Ascending aorta (tissue), 2 donors: ENCODE data around the gene STAB1. TPM values are rescaled to one million over a fixed set of nuclear protein-coding genes. Genes with fewer than 3 reads are reported as not detected.

Experiments used
- DNase-seq, 2 donors: peaks; one replicate each; pipeline ENCODE4 v3.0.0-alpha.2; 2019; ENCODE audit warnings: low spot score in 2 of 2
- H3K27ac ChIP-seq, 2 donors: fragments of 200-600 bp; sonication (generic); one replicate each; pipeline ENCODE4 v1.5.1; 2016 to 2017; ENCODE audit warnings: mild to moderate bottlenecking in 1 of 2
- H3K27me3 ChIP-seq: fragments of 200-600 bp; sonication (generic); one replicate; pipeline ENCODE4 v1.5.1; 2017
- H3K36me3 ChIP-seq, 2 donors: fragments of 200-600 bp; sonication (generic); one replicate each; pipeline ENCODE4 v1.5.1; 2016
- H3K4me1 ChIP-seq, 2 donors: fragments of 200-600 bp; sonication (generic); one replicate each; pipeline ENCODE4 v1.5.1; 2016 to 2017; ENCODE audit warnings: mild to moderate bottlenecking in 1 of 2
- H3K4me3 ChIP-seq, 2 donors: fragments of 200-600 bp; sonication (generic); one replicate each; pipeline ENCODE4 v1.5.1; 2016 to 2017; ENCODE audit warnings: mild to moderate bottlenecking in 1 of 2
- H3K9me3 ChIP-seq, 2 donors: fragments of 200-600 bp; sonication (generic); one replicate each; pipeline ENCODE4 v1.5.1; 2016
- intact Hi-C: fragments of 100-400 bp; cut with DNase I; formaldehyde crosslinking; loops from one replicate; pipeline ENCODE4 v1.15.1; 2023
- total RNA-seq: library from RNA; depleted of rRNA; stranded (reverse); fragments of >200 nt; gene quantifications from one replicate; pipeline ENCODE4 v1.1.0, GENCODE V29; 2016
- TF ChIP-seq, protein P1 (sequence below), 3 experiments: fragments of 200-600 bp in 2 of 3; fragments of 450-650 bp in 1 of 3; sonication (generic) in 2 of 3; IDR thresholded peaks; one replicate each; pipeline ENCODE4 v1.5.1; 2016 to 2019; ENCODE audit warnings: antibody characterized with exemption in 3 of 3, mild to moderate bottlenecking in 1 of 3, moderate library complexity in 1 of 3

STAB1 gene
- total RNA-seq, 1 donor from 2014 or later, result 363 TPM

DNA sequence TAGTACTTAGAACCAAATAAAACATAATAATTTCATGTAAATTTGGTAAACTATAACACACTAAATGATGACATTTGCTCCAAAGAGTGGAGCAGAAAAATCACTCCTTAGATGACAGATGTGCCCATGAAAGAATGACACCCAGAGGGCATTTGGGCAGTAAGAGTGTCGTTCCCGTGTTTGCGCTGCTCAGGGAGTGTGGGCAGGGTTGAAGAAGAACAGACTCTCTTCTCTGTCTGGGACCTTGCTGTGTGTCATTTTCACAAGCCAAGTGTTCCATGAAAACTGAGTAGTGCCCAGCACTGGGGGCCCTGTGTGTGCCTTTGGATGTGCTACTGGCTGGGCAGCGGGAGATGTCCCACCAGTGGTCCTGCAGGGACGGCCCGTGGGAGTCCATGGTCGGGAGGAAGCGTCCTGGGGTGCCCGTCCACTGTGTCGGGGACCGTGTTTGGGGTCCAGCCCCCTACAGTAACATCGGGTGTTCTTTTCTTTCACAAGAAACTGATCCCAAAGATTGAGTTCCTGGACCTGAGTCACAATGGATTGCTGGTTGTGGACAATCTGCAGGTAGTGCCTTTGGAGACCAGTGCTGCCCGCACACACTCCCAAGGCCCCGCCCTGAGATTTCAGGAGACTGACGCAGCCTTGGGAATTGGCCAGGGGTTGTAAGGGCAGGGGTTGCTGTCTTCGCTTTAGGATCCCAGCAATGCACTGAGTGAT, 17.9 kb upstream of the STAB1 start:
- H3K27ac ChIP-seq, result no peak overlapping the region
- no peak overlapping the region for H3K4me3 ChIP-seq
- H3K27me3 ChIP-seq, result no peaks in the 10 kb centered on the region
- no peaks in the 10 kb centered on the region for H3K4me1 ChIP-seq
- H3K36me3 ChIP-seq, result peaks cover 94 to 96% of the 10 kb centered on the region in 2 donors
- TF ChIP-seq, protein P1, sequence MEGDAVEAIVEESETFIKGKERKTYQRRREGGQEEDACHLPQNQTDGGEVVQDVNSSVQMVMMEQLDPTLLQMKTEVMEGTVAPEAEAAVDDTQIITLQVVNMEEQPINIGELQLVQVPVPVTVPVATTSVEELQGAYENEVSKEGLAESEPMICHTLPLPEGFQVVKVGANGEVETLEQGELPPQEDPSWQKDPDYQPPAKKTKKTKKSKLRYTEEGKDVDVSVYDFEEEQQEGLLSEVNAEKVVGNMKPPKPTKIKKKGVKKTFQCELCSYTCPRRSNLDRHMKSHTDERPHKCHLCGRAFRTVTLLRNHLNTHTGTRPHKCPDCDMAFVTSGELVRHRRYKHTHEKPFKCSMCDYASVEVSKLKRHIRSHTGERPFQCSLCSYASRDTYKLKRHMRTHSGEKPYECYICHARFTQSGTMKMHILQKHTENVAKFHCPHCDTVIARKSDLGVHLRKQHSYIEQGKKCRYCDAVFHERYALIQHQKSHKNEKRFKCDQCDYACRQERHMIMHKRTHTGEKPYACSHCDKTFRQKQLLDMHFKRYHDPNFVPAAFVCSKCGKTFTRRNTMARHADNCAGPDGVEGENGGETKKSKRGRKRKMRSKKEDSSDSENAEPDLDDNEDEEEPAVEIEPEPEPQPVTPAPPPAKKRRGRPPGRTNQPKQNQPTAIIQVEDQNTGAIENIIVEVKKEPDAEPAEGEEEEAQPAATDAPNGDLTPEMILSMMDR (IDR thresholded peaks at IDR 0.05), result no peak
- no peak for DNase-seq
- no peaks in the 10 kb centered on the region for H3K9me3 ChIP-seq
- intact Hi-C loops, result no loop called here

DNA sequence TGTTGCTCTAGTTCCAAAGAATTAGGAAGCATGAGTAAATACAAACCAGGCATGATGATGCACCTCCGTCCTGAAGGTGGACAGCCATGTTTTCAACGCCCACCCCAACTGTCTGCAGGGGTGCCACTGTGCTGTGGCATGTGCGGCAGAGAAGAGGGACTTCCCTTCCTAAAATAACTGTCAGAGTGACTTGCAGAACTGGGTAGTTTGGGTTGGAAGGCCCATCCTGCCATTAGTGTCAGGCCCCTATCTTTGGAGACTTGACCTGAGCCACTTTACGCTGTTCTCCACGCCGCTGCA, 17.4 kb upstream of the STAB1 start:
- Histone ChIP-seq H3K4me1 (no peaks in the 10 kb centered on the region), H3K9me3 (no peaks in the 10 kb centered on the region), H3K27me3 (no peaks in the 10 kb centered on the region), H3K27ac (no peak overlapping the region), H3K36me3 (peaks cover 95 to 96% of the 10 kb centered on the region in 2 donors), H3K4me3 (no peak overlapping the region)
- no peak for DNase-seq
- intact Hi-C loops, result no loop called here
- TF ChIP-seq, protein P1 (IDR thresholded peaks at IDR 0.05), result no peak

DNA sequence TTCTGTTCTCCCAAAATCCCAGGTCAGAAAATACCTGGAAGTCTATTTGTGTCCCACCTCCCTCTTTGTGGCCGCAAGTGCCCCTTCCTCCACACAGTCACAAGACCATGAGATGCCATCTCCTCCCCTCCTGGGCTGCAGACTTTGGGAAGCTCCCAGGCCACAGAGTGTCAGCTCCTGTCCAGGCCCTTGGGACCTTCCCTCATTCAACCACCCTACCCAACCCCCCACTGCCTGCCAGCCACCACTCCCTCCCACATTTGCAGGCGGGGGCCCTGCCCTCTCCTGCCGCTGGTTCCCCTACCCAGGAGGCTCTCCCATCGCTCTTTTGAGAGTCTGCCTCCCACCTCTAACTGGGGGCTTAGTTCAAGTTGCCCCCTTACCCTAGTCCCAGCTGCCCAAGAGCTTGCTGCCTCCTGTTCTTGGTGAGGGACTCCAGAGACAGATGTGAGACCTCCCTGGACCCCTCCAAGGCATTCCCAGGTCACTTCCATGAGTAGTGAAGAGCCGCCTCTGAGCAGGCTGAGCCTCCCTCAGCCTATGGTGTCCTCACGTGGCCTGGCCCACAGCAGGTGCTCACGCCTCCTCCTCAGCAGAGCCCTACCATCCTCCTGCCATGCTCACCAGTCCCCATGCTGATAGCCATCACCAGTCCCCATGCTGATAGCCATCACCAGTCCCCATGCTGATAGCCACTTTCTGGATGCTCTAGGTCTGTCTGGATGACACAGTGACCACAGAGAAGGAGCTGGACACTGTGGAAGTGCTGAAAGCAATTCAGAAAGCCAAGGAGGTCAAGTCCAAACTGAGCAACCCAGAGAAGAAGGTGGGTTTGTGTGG, 15.9 kb upstream of the STAB1 start:
- Histone ChIP-seq H3K36me3 (peaks cover 84 to 88% of the 10 kb centered on the region in 2 donors), H3K27me3 (no peaks in the 10 kb centered on the region), H3K4me1 (peaks cover 0 to 3% of the 10 kb centered on the region in 2 donors), H3K4me3 (no peak overlapping the region), H3K9me3 (no peaks in the 10 kb centered on the region), H3K27ac (no peak overlapping the region)
- TF ChIP-seq, protein P1 (IDR thresholded peaks at IDR 0.05), result no peak
- intact Hi-C loops, result no loop called here
- no peak for DNase-seq

DNA sequence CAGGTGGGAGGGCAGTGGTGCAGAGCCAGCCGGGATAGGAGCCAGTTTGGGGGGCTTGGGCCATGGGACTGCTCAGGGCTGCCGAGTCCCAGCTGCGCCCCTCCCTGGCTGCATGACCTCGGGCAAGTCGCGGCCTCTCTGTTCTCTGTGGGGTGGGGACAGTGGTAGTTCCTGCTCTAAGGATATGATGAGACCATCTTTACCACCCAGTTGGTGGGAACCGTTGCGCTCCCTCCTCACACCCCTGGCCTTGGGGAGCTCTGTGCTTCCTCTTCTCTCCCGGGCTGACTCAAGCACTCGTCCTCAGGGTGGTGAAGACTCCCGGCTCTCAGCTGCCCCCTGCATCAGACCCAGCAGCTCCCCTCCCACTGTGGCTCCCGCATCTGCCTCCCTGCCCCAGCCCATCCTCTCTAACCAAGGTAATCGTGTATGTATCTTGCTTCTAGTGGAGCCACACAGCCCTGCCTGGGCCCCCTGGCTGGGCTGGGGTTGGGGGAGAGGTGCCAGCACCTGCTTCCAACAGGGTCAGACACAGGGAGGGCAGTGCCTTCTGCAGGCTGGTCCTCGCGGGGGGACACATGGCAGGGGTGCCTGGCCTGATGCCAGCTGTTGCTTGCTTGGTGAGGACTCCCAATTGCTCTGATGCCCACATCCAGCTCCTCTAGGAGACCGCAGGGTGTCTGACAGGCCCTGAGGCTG, 15.1 kb upstream of the STAB1 start:
- Histone ChIP-seq H3K27me3 (no peaks in the 10 kb centered on the region), H3K36me3 (peaks cover 77 to 89% of the 10 kb centered on the region in 2 donors), H3K4me3 (no peak overlapping the region), H3K9me3 (no peaks in the 10 kb centered on the region), H3K27ac (no peak overlapping the region), H3K4me1 (peaks cover 0 to 3% of the 10 kb centered on the region in 2 donors)
- TF ChIP-seq, protein P1 (IDR thresholded peaks at IDR 0.05), result no peak
- DNase-seq, result no peak
- intact Hi-C loops, result no loop called here

DNA sequence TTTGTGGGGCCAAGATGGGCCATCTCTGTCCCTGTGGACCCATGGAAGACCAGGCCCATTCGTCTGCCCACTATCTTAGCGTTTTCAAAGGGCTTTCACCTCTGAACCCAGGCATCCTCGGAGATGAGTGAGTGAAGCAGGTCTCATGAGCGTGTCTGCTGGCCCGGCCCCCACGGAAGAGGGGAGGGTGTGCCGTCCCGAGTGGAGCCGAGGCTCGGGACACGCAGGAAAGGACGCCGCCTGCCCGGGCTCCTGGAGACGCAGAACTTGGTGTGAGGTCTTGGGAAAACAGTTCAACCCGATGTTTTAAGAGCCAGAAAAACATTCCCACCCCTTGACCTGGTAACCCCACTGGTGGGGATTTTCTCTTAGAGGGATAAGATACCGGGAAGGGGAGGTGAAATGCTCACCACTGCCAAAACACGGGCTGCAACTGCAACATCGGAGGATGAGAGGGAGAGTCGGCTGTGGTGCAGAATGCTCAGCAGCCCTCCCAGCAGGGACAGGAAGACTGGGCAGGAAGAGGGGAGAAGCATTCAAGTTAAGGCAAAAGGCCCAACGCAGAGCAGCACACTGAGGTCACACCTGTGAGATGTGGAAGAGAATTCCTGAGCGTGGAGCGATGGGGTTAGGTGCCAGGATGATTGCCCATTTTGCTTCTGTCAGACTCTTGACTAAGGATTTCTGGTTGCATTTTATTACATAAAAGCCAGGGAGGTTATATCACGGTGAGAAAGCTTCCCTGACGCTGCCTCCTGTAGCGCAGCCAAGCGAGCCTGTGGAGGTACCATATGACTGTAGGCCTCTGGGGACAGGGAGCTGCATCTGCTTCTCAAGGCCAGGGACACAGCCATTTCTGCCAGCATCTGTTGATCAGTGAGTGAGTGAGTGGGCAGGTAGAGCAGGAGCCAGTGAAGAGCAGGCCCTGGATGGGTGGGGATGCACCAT, 14.1 kb upstream of the STAB1 start:
- no peaks in the 10 kb centered on the region for H3K9me3 ChIP-seq
- peaks cover 77 to 89% of the 10 kb centered on the region in 2 donors for H3K36me3 ChIP-seq
- H3K27me3 ChIP-seq, result no peaks in the 10 kb centered on the region
- no peak for DNase-seq
- no peak overlapping the region for H3K4me3 ChIP-seq
- H3K27ac ChIP-seq, result no peak overlapping the region
- intact Hi-C loops, result no loop called here
- H3K4me1 ChIP-seq, result peaks cover 0 to 3% of the 10 kb centered on the region in 2 donors
- TF ChIP-seq, protein P1 (IDR thresholded peaks at IDR 0.05), result no peak
